Activated T-helper 1 cell treated with anti-CD3 and anti-CD28 coated beads, Interleukin-2, amount 50 U/mL, for 16 hours (primary cell): Measurements from ENCODE around the gene CSNK1G2.
"Not testable (repeated sequence)": the region's sequence is repeated elsewhere in the genome, so short reads cannot be mapped to it uniquely, and the experiment has no call there.

Experiments
- DNase-seq, 2 donors: peaks; one replicate each; pipeline ENCODE4 v3.0.0-alpha.2; 2020; ENCODE audit warnings: low read depth in 1 of 2, low spot score in 1 of 2

CSNK1G2 gene

DNA sequence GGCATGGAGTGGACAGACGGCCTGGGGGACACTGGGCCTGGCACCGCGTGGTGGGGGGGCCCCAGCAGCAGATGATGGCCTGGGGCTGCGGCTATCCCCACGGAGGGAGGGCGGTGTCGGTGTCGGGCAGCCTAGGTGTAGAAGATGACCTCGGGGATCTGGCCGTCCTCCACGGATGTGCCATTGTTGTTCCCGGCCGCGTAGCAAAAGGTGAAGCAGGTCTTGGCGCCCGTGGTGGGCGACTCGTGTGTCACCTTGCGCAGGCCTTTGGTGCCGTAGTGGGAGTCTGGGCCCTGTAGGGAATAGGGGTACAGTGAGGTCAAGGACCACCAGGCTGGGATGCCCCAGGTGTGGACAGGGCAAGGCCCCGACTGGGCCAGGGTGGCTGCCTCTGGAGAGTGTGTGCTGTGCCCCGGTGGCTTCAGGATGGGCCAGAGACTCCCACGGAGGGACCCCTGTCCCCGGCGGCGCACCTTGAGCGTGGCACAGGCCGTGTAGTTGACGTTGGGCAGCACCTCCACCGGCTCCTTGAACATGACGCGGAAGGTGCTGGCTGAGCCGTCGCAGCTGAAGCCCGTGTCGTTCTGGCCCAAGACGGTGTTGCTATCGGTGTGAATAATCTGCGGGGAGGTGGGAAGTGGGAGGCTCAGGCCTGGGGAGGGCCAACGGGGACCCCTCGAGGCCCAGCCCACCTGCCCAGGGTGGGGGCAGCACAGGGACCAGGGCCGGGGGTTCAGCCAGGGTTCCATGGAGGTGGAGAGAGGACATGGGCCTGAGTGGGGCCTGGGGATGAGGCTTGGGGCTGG, 45.6 kb downstream of the CSNK1G2 start:
- no peak for DNase-seq

DNA sequence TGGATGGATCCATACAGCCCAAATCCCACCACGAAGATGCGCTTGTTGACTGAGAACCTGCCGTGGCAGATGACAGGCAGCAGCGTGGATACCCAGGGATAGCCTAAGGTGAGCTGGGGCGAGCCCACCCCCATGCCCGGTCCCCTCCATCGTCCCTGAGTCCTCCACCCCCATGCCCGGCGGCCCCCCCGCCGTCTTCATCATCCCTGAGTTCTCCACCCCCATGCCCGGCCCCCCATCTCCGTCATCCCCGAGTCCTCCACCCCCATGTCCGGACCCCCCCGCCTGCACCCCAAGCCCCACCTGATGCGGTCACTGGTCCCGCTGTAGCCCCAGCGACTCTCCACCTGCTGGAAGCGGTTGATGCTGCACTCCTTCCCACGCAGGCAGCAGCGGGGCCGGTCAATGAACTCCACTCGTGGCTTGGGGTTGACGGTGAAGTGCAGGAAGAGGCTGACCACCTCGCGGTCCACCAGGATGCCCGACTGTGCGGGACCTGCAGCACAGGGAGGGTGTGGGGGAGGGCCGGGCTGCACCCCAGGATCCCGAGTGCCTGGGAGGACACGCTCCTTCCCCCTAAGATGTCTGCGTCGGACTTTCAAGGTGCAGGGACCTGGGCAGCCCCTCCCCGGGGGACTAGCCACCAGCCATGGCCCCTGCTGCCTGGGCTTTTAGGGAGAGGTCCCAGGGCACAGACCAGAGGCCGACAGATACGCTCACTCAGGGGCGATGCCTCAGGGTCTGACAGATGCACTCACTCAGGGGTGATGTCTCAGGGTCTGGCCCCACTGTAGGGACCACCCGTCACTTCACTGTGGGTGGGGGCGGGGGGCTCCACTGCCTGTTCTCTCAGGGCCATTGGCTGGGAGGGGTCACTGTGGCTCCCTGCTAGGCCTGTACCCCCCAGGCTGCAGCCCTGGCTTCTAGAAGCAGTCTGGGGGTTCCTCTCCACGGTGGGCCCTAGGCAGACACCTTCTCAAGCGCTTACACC, 46.5 kb downstream of the CSNK1G2 start:
- DNase-seq = no peak

DNA sequence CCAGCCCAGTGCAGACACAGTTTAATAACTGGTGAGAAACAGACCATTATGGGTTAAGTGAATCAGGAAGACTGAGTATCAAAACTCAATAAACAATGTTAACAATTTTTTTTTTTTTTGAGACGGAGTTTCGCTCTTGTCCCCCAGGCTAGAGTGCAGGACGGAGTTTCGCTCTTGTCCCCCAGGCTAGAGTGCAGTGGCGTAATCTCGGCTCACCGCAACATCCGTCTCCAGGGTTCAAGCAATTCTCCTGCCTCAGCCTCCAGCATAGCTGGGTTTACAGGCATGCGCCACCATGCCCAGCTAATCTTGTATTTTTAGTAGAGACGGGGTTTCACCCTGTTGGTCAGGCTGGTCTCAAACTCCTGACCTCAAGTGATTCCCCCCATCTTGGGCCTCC, 47.5 kb downstream of the CSNK1G2 start:
- DNase-seq = not testable (repeated sequence)

DNA sequence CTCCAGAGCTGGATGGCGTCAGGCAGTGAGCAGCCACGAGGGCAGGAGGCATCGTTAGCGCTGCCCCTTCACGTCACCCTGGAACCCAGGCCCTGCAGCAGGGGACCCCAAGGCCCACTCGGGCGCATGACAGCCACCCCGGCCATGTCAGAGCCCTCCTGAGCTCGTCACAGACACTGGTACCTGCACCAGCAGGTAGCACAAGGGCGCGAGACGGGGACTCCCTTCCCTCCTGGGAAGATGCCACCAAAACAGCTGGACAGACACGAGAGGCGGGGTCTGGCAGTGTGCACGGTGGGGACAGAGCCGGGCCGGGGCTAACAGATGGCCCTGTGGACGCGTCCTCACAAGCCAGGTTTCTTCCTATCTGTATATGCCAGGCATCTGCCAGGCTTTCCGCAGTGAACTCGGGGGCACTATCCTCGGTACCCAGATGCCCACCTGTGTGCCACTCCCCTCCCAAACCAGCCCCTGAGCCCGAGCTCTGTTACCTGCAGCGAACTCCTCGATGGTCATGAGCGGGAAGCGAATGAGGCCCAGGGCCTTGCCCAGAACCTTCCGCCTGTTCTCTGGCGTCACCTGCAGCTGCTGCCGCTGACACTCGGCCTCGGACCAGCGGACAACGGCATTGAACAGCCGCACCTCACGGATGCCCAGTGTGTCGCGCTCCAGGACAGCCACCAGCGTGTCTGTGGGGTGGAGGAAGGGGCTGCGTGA, 48.7 kb downstream of the CSNK1G2 start:
- DNase-seq = no peak

DNA sequence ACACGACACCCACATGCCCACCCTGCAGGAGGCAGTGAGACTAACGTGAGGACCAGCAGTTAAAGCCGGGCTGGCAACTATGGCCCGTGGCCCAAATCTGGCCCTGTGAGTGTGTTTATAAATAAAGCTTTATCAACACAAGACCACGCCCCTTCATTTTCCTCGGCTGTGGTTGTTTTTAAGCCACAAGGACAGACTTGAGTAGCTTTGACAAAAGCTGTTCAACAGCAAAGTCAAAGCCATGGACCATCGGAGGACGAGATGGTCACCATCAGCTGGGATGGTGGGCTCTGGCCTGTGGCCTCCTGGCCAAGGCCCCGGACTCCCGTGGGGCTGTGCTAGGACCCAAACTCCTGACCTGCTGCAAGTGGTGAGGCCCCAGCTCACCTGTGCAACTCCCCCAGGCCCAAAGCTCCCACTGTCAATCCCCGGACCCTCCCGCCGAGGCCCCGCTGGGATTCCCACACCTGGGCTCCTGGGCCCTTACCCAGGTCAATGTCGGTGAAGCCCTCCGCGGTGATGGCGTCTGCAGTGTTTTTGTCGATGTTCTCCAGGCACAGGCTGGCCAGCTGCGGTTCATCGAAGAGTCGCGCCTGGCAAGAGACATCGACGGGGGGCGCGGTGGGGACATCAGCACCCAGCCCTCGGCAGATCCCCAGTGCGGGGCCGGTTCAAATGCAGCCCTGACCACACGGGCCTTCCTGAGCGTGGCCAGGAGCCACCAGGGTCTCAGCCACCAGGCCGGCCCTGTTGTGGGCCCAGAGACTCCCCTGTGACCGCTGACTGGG, 49.5 kb downstream of the CSNK1G2 start:
- no peak for DNase-seq

DNA sequence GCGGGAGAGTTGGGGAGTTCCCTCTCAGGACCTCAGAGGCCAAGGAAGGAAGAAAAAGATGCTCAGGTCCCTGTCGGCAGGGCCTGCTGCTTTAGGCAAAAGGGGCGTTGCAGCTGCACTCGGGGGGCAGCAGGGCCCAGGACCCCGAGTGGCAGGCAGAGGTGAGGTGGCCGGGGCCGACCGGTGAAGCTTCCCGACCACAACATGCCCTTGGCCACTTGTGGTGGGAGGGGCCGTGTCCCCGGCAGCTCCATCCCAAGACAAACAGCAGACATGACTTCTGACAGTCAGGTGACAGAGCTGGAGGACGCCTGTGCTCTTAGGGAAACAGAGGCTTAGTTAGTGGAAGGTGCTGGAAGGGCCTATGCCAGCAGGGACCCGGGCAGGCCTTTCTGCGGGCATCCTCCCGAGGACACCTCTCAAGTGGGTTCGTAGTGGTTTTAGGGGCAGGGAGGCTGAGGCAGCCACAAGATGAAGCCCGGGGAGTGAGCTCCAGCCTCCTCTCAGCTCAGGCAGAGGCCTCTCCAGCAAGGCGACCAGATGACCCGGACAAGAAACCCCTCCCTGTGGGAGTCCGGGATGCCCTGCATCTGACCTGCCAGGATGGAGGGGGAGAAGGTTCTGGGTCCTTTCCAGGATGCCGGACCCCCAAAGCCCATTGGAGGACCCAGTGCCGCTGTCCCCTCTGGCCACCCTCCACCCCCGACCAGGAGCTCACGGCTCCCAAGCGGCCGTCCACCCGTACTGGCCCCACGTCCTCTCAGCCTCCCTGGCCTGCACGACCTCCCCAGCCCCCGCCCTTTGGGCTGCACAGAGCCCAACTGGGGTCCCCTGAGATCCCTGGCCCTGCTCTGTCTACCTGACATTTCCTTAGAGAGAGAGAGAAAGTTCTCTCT, 50.3 kb downstream of the CSNK1G2 start:
- DNase-seq = no peak

DNA sequence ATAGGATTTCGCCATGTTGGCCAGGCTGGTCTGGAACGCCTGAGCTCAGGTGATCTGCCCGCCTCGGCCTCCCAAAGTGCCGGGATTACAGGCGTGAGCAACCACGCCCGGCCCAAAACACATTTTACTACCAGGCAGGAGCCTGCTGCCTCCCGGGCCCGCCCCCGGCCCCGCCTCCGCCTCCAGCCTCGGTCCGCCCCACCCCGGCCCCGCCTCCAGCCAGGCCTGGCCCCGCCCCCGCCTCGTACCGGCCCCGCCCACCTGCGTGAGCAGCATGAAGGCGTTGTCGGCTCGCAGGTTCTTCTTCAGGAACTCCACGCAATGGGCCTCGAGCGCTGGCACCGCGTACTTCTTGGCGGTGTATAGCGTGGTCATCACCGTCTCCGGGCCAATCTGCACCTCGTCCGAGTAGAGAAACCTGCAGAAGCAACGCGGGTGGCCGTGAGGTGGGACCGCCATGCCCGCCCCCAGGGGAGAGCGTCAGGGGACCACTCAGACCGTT, 51.8 kb downstream of the CSNK1G2 start:
- DNase-seq = no peak

DNA sequence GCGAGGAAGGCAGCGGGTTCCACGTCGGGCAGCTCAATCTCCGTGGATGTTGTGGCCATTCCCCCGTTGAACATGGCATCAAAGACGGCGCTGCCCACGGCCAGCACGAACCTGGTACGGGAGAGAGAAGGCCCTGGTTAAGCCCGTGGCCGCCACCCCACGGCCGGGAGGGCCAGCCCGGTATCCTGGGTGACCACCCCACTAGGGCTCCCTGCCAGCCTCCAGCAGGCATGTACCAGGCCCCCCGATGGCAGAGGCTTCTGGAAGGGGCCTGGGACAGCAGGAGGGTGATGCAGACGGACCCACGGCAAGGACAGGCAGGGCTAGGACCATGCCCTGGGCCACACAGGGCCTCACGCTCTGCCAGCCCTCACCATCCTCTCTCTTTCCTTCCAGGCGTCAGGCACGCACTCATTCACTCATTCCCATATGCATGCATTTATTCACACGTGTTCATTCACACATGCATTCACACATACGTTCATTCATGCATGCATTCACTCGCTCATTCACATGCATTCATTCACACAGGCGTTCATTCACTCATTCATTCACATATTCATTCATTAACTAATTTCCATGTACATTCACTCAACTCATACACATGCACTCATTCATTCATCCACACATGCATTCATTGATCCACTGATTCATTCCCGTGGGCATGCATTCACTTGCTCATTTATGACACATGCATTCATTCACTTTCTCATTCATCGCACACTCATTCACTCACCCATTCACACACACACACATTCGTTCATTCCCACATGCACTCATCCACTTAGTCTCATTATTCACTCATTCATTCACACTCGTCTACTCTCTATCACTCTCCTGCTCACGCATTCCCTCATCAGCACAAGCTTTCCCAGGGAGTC, 56.6 kb downstream of the CSNK1G2 start:
- no peak for DNase-seq

DNA sequence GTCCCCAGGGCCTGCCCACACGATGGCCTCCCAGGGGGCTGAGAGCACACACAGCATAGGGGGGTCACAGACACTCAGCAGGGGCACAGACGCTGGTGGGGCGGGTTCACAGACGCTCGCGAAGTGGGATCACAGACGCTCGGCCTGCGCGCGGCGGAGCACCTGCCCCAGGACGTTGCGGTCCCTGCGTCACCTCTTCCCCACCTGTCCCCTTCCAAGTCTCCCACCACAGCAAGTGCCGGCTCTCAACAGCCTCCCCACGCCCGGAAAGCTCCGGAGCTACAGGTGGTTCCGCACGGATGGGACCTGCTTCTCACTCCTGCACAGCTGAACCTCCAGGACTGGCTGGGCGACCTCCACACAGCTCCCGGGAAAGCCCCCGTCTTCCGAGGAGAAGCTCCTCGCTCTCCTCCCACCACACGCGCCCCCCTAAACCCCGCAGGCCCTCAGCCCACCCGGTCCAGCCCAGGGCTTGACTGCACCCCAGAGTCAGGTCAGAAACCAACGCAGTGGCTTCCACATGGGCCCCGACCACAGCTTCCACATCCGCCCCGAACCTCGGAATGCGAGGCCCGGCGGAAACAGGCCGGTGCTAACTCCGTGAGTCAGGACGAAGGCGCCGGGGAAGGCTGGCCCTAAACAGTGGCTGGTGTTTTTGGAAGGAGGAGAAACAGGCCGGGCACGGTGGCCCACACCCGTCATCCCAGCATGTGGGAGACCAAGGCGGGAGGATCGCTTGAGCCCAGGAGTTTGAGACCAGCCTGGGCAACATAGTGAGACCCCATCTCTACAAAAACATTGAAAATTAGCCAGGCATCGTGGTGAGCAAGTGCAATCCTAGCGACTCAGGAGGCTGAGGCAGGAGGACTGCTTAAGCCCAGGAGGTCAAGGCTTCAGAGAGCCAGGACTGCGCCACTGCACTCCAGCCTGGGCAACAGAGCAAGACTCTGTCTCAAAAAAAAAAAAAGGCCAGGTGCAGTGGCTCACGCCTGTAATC, 58.0 kb downstream of the CSNK1G2 start:
- DNase-seq = no peak

DNA sequence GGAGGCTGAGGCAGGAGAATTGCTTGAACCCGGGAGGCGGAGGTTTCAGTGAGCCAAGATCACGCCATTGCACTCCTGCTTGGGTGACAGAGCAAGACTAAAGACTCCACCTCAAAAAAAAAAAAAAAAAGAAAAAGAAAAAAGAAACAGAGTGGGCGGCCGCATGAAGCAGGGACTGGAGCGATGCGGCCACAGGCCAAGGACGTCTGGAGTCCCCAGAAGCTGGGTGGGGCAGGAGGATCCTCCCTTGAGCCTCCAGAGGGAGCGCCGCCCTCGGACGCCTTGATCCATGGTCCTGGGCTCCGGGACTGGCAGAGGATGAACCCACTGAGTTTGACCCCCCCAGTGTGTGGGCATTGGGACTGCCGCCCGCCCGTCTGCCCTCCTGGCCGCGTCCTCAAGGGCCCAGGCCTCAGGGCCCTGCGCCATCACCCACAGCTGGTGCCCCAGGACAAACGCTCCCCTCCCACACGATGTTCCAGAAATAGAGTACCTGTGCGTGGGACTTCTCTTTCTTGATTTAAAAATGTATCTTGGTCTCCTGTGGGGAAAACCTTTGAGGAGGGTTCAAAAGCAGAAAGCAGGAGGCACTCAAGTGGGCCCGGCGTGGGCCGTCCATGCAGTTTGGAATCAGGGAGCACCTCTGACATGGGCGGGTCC, 59.0 kb downstream of the CSNK1G2 start:
- DNase-seq = no peak

DNA sequence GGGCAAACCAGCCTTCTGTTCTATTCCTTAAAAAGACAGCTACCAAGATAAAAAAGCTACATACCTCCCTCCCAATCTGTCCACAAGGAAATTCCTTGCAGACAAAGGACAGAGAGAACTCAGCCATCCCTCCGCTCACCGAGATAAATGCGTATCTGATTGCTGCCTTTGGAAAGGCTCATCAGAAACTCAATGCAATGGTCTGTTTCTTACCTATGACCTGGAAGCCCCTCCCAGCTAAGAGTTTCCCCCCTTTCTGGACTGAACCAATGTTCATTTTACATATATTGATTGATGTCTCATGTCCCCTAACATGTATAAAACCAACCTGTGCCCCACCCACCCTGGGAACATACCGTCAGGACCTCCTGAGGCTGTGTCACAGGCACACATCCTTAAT, 62.9 kb downstream of the CSNK1G2 start:
- DNase-seq = no peak

DNA sequence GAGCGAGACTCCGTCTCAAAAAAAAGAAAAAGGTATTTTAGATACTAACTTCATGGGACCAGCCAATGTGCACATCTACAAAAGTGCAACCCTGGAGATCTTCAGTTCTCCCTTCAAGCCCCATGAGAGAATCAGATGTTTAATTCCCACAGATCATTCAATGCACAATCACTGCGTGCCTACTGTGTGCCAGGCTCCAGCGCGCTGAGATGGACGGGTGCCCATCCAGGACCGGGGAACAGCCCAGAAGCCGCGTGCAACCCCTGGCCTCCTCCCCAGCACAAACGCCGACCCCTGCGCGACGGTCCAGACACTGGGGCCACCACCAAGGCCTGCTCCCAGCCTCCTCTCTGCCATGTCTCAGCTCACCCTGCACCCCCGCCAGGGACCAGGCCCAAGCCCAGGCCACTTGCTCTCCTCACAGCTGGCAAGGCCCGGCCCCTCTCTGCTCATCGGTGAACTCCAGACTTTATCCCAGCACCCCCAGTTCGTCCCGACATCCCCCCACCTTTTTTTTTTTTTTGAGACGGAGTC, 69.2 kb downstream of the CSNK1G2 start:
- DNase-seq = no peak

DNA sequence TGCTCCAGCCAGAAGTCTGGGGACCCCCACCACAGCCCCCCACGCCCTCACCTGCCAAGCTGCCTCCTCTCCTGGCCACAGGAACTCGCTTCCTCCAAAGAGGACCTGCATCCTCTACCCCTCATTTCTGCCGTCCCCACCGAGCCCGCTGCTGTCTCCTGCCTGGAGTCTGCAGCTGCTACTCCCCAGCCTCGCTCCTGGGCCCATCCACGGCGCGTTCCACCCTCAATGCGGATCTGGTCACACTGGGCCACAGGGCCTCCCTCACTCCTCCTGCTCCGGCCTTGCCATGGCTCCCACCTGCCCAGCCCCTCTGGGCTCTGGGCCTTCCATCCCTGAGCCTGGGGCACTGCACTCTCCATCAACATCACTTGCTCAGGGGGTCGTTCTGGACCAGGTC, 70.2 kb downstream of the CSNK1G2 start:
- no peak for DNase-seq

DNA sequence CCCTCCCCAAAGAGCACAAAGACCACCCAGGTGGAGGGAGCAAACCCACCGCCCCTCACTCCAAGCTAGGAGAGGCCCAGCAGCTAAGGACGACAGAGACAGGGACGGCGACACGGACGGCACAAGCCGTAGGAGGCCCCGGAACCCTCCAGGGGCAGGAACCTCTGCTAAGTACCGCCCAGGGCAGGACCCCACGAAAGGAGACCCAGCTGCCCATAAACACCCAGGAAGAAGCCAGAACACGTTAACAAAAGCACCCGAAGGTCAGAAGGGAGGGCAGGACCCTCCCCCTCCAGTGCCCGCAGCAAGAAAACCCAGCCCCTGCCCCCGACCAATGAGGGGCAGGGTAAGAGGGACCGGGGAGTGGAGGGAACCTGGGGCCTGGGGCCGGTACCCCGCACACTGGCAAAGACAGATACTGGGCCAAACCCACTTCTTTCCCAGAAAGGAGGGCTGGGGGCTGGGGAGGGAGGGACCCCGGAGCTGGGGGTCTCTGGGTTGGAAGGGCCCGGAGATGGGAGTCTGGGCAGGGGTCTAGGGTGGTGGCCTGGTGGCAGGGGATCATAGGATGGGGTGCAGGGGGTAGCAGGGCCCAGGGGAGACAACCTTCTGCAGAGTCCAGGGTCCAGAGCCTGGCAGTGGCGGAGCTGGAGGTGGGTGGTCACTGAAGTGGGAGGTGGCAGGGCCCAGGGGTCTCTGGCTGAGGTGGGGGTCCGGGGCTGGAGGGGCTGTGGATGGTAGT, 72.1 kb downstream of the CSNK1G2 start:
- DNase-seq = no peak

DNA sequence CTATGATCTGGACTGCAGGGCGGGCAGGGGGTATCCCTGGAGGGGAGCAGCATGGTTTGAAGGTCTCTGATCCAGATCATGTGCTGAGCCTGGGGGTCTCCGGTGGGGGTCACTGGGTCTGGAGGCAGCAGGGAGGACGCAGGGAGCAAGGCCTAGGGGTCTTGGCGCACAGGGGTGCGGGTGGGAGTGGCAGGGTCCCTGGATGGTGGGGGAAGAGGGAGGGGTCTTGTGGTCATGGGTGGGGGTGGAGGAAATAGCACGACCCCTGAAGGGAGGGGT, 72.7 kb downstream of the CSNK1G2 start:
- DNase-seq = no peak

DNA sequence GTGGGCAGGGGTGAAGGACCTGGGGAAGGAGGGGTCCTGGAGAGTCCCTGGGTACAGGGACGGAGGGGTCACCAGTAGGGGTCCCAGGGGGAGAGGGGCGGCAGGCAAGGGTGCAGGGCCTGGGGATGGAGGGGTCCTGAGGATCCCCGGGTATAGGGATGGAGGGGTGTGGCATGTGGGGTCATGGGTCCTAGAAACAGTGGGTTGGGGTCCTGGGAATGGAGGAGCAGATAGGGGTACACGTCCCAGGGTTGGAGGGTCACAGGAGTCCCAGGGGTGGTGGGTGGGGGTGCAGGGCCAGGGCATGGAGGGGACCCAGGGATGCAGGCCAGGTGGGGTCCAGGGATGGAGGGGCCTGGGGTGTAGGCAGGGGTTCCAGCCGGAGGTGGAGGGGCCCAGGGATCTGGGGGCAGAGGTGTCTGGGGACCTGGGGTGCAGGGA, 73.2 kb downstream of the CSNK1G2 start:
- DNase-seq = no peak
